Mesendoderm (in vitro differentiated cells): ENCODE results near the gene SLC6A20.

ENCODE experiments used
- DNase-seq: peaks from one replicate; pipeline ENCODE4 v3.0.0; 2013
- H2AK5ac ChIP-seq: 2 replicates; pipeline ENCODE4 v1.6.1; 2013; ENCODE audit warnings: low read length, inconsistent platforms
- H2BK120ac ChIP-seq: 2 replicates; pipeline ENCODE4 v1.6.1; 2013; ENCODE audit warnings: low read depth, mild to moderate bottlenecking, low read length, moderate library complexity, mixed read lengths
- H2BK15ac ChIP-seq: replicated peaks from 2 replicates; pipeline ENCODE4 v1.6.1; 2013; ENCODE audit warnings: low read depth, mild to moderate bottlenecking, moderate library complexity
- H2BK5ac ChIP-seq: 2 replicates; pipeline ENCODE4 v1.6.1; 2013; ENCODE audit warnings: low read length, inconsistent platforms
- H3K18ac ChIP-seq: 2 replicates; pipeline ENCODE4 v1.6.1; 2013; ENCODE audit warnings: mild to moderate bottlenecking, low read length, mixed read lengths
- H3K23ac ChIP-seq: one replicate; pipeline ENCODE4 v1.6.1; 2013; ENCODE audit warnings: low read length
- H3K27ac ChIP-seq: 2 replicates; pipeline ENCODE4 v1.5.1; 2013; ENCODE audit warnings: low read depth, mild to moderate bottlenecking, inconsistent platforms, low read length, moderate library complexity
- H3K27me3 ChIP-seq: 2 replicates; pipeline ENCODE4 v1.6.1; 2013; ENCODE audit warnings: low read length, control low read depth, mild to moderate bottlenecking, inconsistent platforms; ENCODE audit not compliant: insufficient read depth, poor library complexity
- H3K36me3 ChIP-seq: 2 replicates; pipeline ENCODE4 v1.6.1; 2013; ENCODE audit warnings: low read length, inconsistent platforms; ENCODE audit not compliant: control insufficient read depth, insufficient read depth
- H3K4ac ChIP-seq: one replicate; pipeline ENCODE4 v1.6.1; 2013; ENCODE audit warnings: low read depth, mild to moderate bottlenecking, low read length, moderate library complexity
- H3K4me1 ChIP-seq: 2 replicates; pipeline ENCODE4 v1.6.1; 2013; ENCODE audit warnings: low read depth, low read length, inconsistent platforms; ENCODE audit not compliant: control insufficient read depth
- H3K4me2 ChIP-seq: 2 replicates; pipeline ENCODE4 v1.6.1; 2013; ENCODE audit warnings: low read length
- H3K4me3 ChIP-seq: 2 replicates; pipeline ENCODE4 v1.5.1; 2013; ENCODE audit warnings: mild to moderate bottlenecking, low read length
- H3K56ac ChIP-seq: one replicate; pipeline ENCODE4 v1.6.1; 2013; ENCODE audit warnings: low read length
- H3K79me1 ChIP-seq: 2 replicates; pipeline ENCODE4 v1.6.1; 2013; ENCODE audit warnings: low read length, inconsistent platforms
- H3K79me2 ChIP-seq: 2 replicates; pipeline ENCODE4 v1.6.1; 2013; ENCODE audit warnings: mild to moderate bottlenecking, low read length; ENCODE audit not compliant: control insufficient read depth, insufficient read depth
- H3K9ac ChIP-seq: 2 replicates; pipeline ENCODE4 v1.6.1; 2013; ENCODE audit warnings: low read length, inconsistent platforms
- H4K5ac ChIP-seq: one replicate; pipeline ENCODE4 v1.6.1; 2013; ENCODE audit warnings: low read length
- H4K8ac ChIP-seq: one replicate; pipeline ENCODE4 v1.6.1; 2013; ENCODE audit warnings: low read depth, mild to moderate bottlenecking, control low read depth, low read length, moderate library complexity
- WGBS: extraction: QIAGEN DNeasy Blood & Tissue Kit; methylation state at CpG from one replicate; pipeline ENCODE4 v1.1.7; 2013; ENCODE audit warnings: low lambda C conversion rate, missing lambda C conversion rate; ENCODE audit not compliant: insufficient coverage; ENCODE audit errors: extremely low coverage; 5-methylcytosine and 5-hydroxymethylcytosine counted together

Gene SLC6A20

DNA sequence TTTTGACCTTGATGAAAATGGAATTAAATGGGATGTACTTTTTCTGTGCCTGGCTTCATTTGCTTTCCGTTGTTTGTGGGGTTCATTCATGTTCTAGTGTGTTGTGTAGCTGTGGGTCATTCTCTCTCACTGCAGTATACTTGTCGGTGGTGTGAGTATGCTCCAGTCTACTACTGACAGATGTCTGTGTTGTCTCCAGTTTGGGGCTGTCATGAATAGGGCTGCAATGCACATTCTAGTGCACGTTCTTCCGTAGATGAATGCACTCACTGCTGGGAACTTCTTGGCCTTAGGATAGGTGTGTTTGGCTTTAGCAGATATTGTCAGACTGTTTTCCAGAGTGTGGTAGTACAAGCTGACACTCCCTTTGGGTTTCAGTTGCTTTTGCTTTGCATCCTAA lies 1.7 kb upstream of the SLC6A20 start:
- WGBS = no CpG with 5 or more reads among the region's 4 CpGs
- Histone ChIP-seq H3K4me2 (no peak overlapping the region), H4K8ac (no peak overlapping the region), H3K27ac (no peak overlapping the region), H3K4me1 (no peaks in the 10 kb centered on the region), H2BK15ac (no peak overlapping the region), H3K36me3 (no peaks in the 10 kb centered on the region), H2AK5ac (no peak overlapping the region), H3K56ac (no peak overlapping the region), H3K79me2 (no peaks in the 10 kb centered on the region), H3K18ac (no peak overlapping the region), H3K4ac (no peak overlapping the region), H3K4me3 (no peak overlapping the region), H4K5ac (no peak overlapping the region), H3K79me1 (no peaks in the 10 kb centered on the region), H3K27me3 (peaks cover 18% of the 10 kb centered on the region), H3K9ac (no peak overlapping the region), H2BK5ac (no peak overlapping the region), H2BK120ac (no peak overlapping the region), H3K23ac (no peak overlapping the region)
- DNase-seq = no peak

DNA sequence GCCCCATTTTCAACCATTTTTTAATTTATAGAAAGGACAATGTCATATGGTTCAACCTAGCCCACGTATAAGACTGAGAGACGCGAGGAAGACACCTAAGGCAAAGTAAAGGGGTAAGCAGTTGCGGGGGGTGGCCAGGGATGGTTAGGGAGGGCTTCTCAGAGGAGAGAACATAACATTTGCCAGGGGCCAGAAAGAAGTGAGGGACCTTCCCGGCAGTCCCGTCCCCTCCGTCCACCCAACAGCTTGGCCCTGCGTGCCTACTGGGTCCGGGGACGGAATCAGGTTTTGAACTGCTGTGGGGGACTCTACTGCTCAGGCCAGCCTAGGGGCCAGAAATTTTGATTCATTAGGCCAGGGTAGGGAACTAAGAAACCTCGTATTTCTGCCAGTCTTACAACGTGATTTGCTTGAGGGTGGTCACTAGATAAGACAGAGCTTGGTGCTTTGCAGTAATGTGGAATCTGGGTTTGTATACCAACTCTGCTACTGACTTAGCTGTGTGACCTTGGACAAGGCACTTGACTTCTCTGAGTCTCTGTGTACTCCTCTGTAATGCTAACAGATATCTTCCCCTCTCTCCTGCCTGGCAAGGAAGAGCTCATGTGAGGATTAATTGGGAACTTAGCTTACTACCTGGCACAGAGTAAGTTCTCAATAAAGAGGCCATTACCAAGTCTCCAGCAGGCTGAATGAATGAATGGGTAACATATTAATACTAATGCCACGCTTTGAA lies 734 bp upstream of the SLC6A20 start:
- Histone ChIP-seq H3K4me1 (no peaks in the 10 kb centered on the region), H3K27ac (no peak overlapping the region), H3K56ac (peak overlapping the region; percentile 37), H4K8ac (no peak overlapping the region), H2BK120ac (no peak overlapping the region), H3K4me2 (peak overlapping the region; percentile 80), H3K79me1 (no peaks in the 10 kb centered on the region), H3K27me3 (peaks cover 18% of the 10 kb centered on the region), H2BK5ac (no peak overlapping the region), H3K4me3 (no peak overlapping the region), H3K79me2 (no peaks in the 10 kb centered on the region), H2AK5ac (no peak overlapping the region), H2BK15ac (no peak overlapping the region), H3K18ac (no peak overlapping the region), H3K23ac (no peak overlapping the region), H3K36me3 (no peaks in the 10 kb centered on the region), H3K4ac (no peak overlapping the region), H4K5ac (no peak overlapping the region), H3K9ac (no peak overlapping the region)
- DNase-seq = no peak
- WGBS = no CpG with 5 or more reads among the region's 13 CpGs

DNA sequence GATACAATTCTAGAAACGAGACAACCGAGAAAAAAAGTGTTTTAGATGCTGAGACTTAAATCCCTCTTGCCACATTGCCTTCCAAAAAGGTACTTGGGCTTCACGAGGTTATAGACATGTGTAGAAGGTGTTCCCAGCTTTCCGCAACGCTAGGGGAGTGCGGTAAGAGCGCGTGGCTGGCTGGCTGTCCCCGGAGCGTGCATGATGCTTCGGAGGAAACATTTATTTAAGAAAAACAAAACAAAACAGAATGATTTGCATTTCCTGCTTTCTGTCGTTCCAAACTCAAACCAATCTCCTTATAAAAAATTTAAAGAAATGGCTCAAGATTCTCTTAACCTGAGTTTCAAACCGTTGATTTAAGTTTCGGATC lies 841 bp downstream of the SLC6A20 start:
- WGBS = no CpG with 5 or more reads among the region's 14 CpGs
- no peak overlapping the region for H4K5ac ChIP-seq
- H3K36me3 ChIP-seq = no peaks in the 10 kb centered on the region
- H3K27ac ChIP-seq = no peak overlapping the region
- H3K79me1 ChIP-seq = no peaks in the 10 kb centered on the region
- H4K8ac ChIP-seq = no peak overlapping the region
- no peak overlapping the region for H3K23ac ChIP-seq
- H2AK5ac ChIP-seq = no peak overlapping the region
- H3K4ac ChIP-seq = no peak overlapping the region
- H3K18ac ChIP-seq = no peak overlapping the region
- H3K56ac ChIP-seq = no peak overlapping the region
- no peak overlapping the region for H2BK5ac ChIP-seq
- H3K9ac ChIP-seq = no peak overlapping the region
- no peak overlapping the region for H2BK120ac ChIP-seq
- H3K4me1 ChIP-seq = no peaks in the 10 kb centered on the region
- DNase-seq = peak; percentile 17
- H3K27me3 ChIP-seq = peaks cover 18% of the 10 kb centered on the region
- no peak overlapping the region for H3K4me2 ChIP-seq
- no peaks in the 10 kb centered on the region for H3K79me2 ChIP-seq
- no peak overlapping the region for H3K4me3 ChIP-seq
- H2BK15ac ChIP-seq = no peak overlapping the region

DNA sequence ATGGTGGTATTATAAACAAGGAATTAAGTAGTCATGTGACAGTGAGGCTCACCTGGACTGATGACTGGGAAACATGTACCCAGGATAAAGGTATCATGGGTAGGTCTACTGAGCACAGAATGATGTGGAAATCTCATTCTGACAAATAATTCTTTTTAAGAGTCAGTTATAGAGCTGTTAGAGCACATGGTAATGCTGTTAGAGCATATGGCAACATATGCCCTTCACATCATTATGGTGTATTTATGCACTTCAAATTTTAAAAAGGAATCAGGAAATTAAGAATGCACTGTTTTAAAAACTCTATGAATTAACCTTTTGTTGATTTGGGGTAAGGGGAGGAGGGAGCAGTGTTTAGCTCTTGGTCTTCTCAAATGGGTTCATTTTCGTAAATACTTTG lies 1.7 kb downstream of the SLC6A20 start:
- no peaks in the 10 kb centered on the region for H3K79me2 ChIP-seq
- H3K36me3 ChIP-seq = no peaks in the 10 kb centered on the region
- H3K4ac ChIP-seq = no peak overlapping the region
- no peak overlapping the region for H3K9ac ChIP-seq
- H3K79me1 ChIP-seq = no peaks in the 10 kb centered on the region
- no peak overlapping the region for H3K18ac ChIP-seq
- no peak overlapping the region for H3K4me3 ChIP-seq
- no peak overlapping the region for H2BK15ac ChIP-seq
- no peak overlapping the region for H2BK120ac ChIP-seq
- no CpG with 5 or more reads among the region's 1 CpG for WGBS
- H4K5ac ChIP-seq = no peak overlapping the region
- H3K56ac ChIP-seq = no peak overlapping the region
- DNase-seq = no peak
- no peak overlapping the region for H2AK5ac ChIP-seq
- H3K4me2 ChIP-seq = no peak overlapping the region
- H3K27me3 ChIP-seq = peaks cover 18% of the 10 kb centered on the region
- H4K8ac ChIP-seq = no peak overlapping the region
- H2BK5ac ChIP-seq = no peak overlapping the region
- no peak overlapping the region for H3K27ac ChIP-seq
- no peak overlapping the region for H3K23ac ChIP-seq
- no peaks in the 10 kb centered on the region for H3K4me1 ChIP-seq

DNA sequence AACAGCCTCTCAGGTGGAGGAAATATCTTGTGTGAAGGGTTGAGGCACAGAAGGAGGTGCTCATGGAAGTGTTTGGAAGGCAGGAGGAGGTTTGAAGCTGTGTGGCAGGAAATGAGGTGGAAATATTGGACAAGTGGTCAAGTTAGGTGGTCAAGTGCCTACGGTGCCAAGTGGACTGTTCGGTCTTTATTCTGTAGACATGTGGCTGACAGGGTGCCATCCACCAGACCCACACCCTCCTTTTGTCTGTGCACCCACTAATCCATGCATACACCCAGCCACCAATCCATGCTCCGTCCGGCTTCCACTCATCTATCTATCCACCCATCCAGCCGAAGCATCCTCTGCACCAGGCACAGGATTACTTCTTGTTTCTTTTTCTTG lies 2.2 kb downstream of the SLC6A20 start:
- DNase-seq = no peak
- H3K4ac ChIP-seq = no peak overlapping the region
- H4K8ac ChIP-seq = no peak overlapping the region
- H3K27me3 ChIP-seq = peaks cover 18% of the 10 kb centered on the region
- no peak overlapping the region for H3K27ac ChIP-seq
- no peaks in the 10 kb centered on the region for H3K79me1 ChIP-seq
- no peak overlapping the region for H3K4me2 ChIP-seq
- H3K18ac ChIP-seq = no peak overlapping the region
- no peak overlapping the region for H2BK120ac ChIP-seq
- no peak overlapping the region for H4K5ac ChIP-seq
- no peak overlapping the region for H3K9ac ChIP-seq
- no peaks in the 10 kb centered on the region for H3K4me1 ChIP-seq
- H3K36me3 ChIP-seq = no peaks in the 10 kb centered on the region
- no peak overlapping the region for H2BK5ac ChIP-seq
- H3K23ac ChIP-seq = no peak overlapping the region
- H2BK15ac ChIP-seq = no peak overlapping the region
- no peak overlapping the region for H3K56ac ChIP-seq
- WGBS = no CpG with 5 or more reads among the region's 5 CpGs
- no peak overlapping the region for H2AK5ac ChIP-seq
- no peaks in the 10 kb centered on the region for H3K79me2 ChIP-seq
- H3K4me3 ChIP-seq = no peak overlapping the region
